Measurements from ENCODE around the gene TNIK. TPM values are rescaled to one million over a fixed set of nuclear protein-coding genes. Genes with fewer than 3 reads are reported as not detected.
"Not testable (repeated sequence)": the region's sequence is repeated elsewhere in the genome, so short reads cannot be mapped to it uniquely, and the experiment has no call there.

Gene TNIK
- polyA plus RNA-seq, 3 donors: 16.5 to 22.3 (median 18.0) TPM

- DNase-seq (ENCODE audit: low read depth in 3 of 3, low spot score in 2 of 3): not testable (repeated sequence)
Observed at GRCh38 chr3:171424063-171424462, 36.1 kb downstream of the TNIK start.

- not testable (repeated sequence) for DNase-seq (ENCODE audit: low read depth in 3 of 3, low spot score in 2 of 3)
Observed at GRCh38 chr3:171422855-171423254, 37.4 kb downstream of the TNIK start.

- no peak for DNase-seq (ENCODE audit: low read depth in 3 of 3, low spot score in 2 of 3)
Observed at GRCh38 chr3:171420667-171421066, 39.5 kb downstream of the TNIK start.

GRCh38 chr3:171419457-171419856 lies 40.7 kb downstream of the TNIK start:
- no peak for DNase-seq (ENCODE audit: low read depth in 3 of 3, low spot score in 2 of 3)

- DNase-seq (ENCODE audit: low read depth in 3 of 3, low spot score in 2 of 3): no peak
Observed at GRCh38 chr3:171417813-171418212, 42.4 kb downstream of the TNIK start.

GRCh38 chr3:171417137-171417536 lies 43.1 kb downstream of the TNIK start:
- DNase-seq (ENCODE audit: low read depth in 3 of 3, low spot score in 2 of 3): no peak

GRCh38 chr3:171416666-171417065 lies 43.5 kb downstream of the TNIK start:
- DNase-seq (ENCODE audit: low read depth in 3 of 3, low spot score in 2 of 3): no peak

- DNase-seq (ENCODE audit: low read depth in 3 of 3, low spot score in 2 of 3): no peak
Observed at GRCh38 chr3:171416061-171416460, 44.1 kb downstream of the TNIK start.

- no peak for DNase-seq (ENCODE audit: low read depth in 3 of 3, low spot score in 2 of 3)
Observed at GRCh38 chr3:171415070-171415469, 45.1 kb downstream of the TNIK start.

- DNase-seq (ENCODE audit: low read depth in 3 of 3, low spot score in 2 of 3): no peak
Observed at GRCh38 chr3:171412473-171412872, 47.7 kb downstream of the TNIK start.

- DNase-seq (ENCODE audit: low read depth in 3 of 3, low spot score in 2 of 3): no peak
Observed at GRCh38 chr3:171412054-171412453, 48.2 kb downstream of the TNIK start.

GRCh38 chr3:171410186-171410585 lies 50.0 kb downstream of the TNIK start:
- no peak for DNase-seq (ENCODE audit: low read depth in 3 of 3, low spot score in 2 of 3)

- DNase-seq (ENCODE audit: low read depth in 3 of 3, low spot score in 2 of 3): no peak
Observed at GRCh38 chr3:171407759-171408158, 52.4 kb downstream of the TNIK start.

- DNase-seq (ENCODE audit: low read depth in 3 of 3, low spot score in 2 of 3): no peak
Observed at GRCh38 chr3:171404376-171404967, 55.7 kb downstream of the TNIK start.

- no peak for DNase-seq (ENCODE audit: low read depth in 3 of 3, low spot score in 2 of 3)
Observed at GRCh38 chr3:171402281-171402680, 57.9 kb downstream of the TNIK start.

GRCh38 chr3:171401432-171401831 lies 58.8 kb downstream of the TNIK start:
- DNase-seq (ENCODE audit: low read depth in 3 of 3, low spot score in 2 of 3): no peak

- DNase-seq (ENCODE audit: low read depth in 3 of 3, low spot score in 2 of 3): no peak
Observed at GRCh38 chr3:171399842-171400241, 60.4 kb downstream of the TNIK start.

- no peak for DNase-seq (ENCODE audit: low read depth in 3 of 3, low spot score in 2 of 3)
Observed at GRCh38 chr3:171398343-171398742, 61.9 kb downstream of the TNIK start.

- DNase-seq (ENCODE audit: low read depth in 3 of 3, low spot score in 2 of 3): no peak
Observed at GRCh38 chr3:171397089-171397488, 63.1 kb downstream of the TNIK start.

GRCh38 chr3:171396048-171396447 lies 64.2 kb downstream of the TNIK start:
- DNase-seq (ENCODE audit: low read depth in 3 of 3, low spot score in 2 of 3): no peak

GRCh38 chr3:171393032-171393744 lies 67.0 kb downstream of the TNIK start:
- DNase-seq (ENCODE audit: low read depth in 3 of 3, low spot score in 2 of 3): no peak

GRCh38 chr3:171391432-171391831 lies 68.8 kb downstream of the TNIK start:
- DNase-seq (ENCODE audit: low read depth in 3 of 3, low spot score in 2 of 3): no peak
